ENCODE results near the gene MAD2L2.

DNA sequence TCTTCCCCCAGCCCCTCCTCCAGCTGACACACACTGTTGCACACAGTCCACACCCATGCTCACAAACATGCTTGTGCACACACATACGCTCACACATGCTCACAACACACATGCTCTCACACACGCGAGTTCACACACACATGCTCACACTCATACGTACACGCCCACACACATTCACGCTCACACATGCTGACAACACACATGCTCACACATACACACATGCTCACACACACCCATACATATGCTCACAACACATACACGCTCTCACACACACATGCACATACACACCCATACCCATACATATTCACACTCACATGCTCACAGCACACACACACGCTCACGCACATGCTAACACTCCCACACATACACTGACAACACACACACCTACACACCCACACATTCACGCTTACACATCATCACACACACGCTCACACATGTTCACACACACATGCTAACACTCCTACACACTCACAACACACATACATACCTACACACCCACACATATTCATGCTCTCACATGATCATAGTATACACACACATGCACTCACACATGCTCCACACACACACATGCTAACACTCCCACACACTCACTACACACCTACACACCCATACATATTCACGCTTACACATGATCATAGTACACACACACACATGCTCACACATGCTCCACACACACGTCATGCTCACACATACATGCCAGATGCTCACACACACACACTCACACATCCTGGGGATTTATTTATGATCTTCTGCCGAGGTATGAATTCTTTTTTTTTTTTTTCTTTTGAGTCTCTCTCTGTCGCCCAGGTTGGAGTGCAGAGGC is 21.2 kb upstream of the MAD2L2 start:
- TF ChIP-seq, protein P1, sequence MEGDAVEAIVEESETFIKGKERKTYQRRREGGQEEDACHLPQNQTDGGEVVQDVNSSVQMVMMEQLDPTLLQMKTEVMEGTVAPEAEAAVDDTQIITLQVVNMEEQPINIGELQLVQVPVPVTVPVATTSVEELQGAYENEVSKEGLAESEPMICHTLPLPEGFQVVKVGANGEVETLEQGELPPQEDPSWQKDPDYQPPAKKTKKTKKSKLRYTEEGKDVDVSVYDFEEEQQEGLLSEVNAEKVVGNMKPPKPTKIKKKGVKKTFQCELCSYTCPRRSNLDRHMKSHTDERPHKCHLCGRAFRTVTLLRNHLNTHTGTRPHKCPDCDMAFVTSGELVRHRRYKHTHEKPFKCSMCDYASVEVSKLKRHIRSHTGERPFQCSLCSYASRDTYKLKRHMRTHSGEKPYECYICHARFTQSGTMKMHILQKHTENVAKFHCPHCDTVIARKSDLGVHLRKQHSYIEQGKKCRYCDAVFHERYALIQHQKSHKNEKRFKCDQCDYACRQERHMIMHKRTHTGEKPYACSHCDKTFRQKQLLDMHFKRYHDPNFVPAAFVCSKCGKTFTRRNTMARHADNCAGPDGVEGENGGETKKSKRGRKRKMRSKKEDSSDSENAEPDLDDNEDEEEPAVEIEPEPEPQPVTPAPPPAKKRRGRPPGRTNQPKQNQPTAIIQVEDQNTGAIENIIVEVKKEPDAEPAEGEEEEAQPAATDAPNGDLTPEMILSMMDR (IDR thresholded peaks at IDR 0.05; ENCODE audit: low read length), result no peak
- TF ChIP-seq EZH2 (optimal IDR thresholded peaks at IDR 0.05; ENCODE audit: low read depth, low read length), result no peak
- TF ChIP-seq EZH2phosphoT487 (IDR thresholded peaks at IDR 0.05; ENCODE audit: low read length), result no peak

Measured in MM.1S (cell line).